GM12878 (cell line): ENCODE results near the gene ZNF121. TPM values are rescaled to one million over a fixed set of nuclear protein-coding genes. Genes with fewer than 3 reads are reported as not detected.

ENCODE experiments used
- BRCA1 ChIP-seq: IDR thresholded peaks from 2 replicates; pipeline ENCODE4 v1.6.1; 2011; ENCODE audit warnings: low read depth, low read length, improper control_type of control experiment
- CBX3 ChIP-seq: fragments of 200-600 bp; sonication (generic); IDR thresholded peaks from 2 replicates; pipeline ENCODE4 v1.6.1; 2016; ENCODE audit warnings: low read depth, borderline replicate concordance
- CBX5 ChIP-seq: sonication (generic); IDR thresholded peaks from 2 replicates; pipeline ENCODE4 v1.6.1; 2016; ENCODE audit warnings: low read depth, moderate library complexity, mild to moderate bottlenecking, inconsistent platforms
- CREB1 ChIP-seq: IDR thresholded peaks from 2 replicates; pipeline ENCODE4 v1.6.1; 2012; ENCODE audit warnings: low read depth, mild to moderate bottlenecking, inconsistent platforms
- EED ChIP-seq: sonication (generic); IDR thresholded peaks from 2 replicates; pipeline ENCODE4 v1.6.1; 2016; ENCODE audit warnings: antibody characterized with exemption, low read depth
- HCFC1 ChIP-seq: fragments of 150-350 bp; IDR thresholded peaks from 2 replicates; pipeline ENCODE4 v1.6.1; 2014; ENCODE audit warnings: low read length
- MEF2A ChIP-seq: IDR thresholded peaks from 2 replicates; pipeline ENCODE4 v1.6.1; 2011; ENCODE audit warnings: low read depth, mild to moderate bottlenecking, low read length, moderate library complexity; ENCODE audit not compliant: insufficient read depth
- MTA2 ChIP-seq: fragments of 450-650 bp; IDR thresholded peaks from 2 replicates; pipeline ENCODE4 v1.6.1; 2016; ENCODE audit warnings: low read depth, mild to moderate bottlenecking, moderate library complexity
- NR2C1 ChIP-seq: fragments of 450-650 bp; IDR thresholded peaks from 2 replicates; pipeline ENCODE4 v1.6.1; 2017; ENCODE audit warnings: antibody characterized with exemption, mild to moderate bottlenecking, moderate library complexity
- POLR2AphosphoS2 ChIP-seq: IDR thresholded peaks from 2 replicates; pipeline ENCODE4 v1.6.1; 2011; ENCODE audit warnings: low read depth, mild to moderate bottlenecking, low read length, improper control_type of control experiment, moderate library complexity
- SMARCA5 ChIP-seq: fragments of 450-650 bp; IDR thresholded peaks from 2 replicates; pipeline ENCODE4 v1.6.1; 2017; ENCODE audit warnings: mild to moderate bottlenecking
- SPI1 ChIP-seq: IDR thresholded peaks from 2 replicates; pipeline ENCODE4 v1.6.1; 2011; ENCODE audit warnings: low read depth, mild to moderate bottlenecking, low read length, moderate library complexity, borderline replicate concordance; ENCODE audit not compliant: insufficient read depth
- SREBF1 ChIP-seq: IDR thresholded peaks from 2 replicates; pipeline ENCODE4 v1.6.1; 2012; ENCODE audit warnings: mild to moderate bottlenecking, low read length
- SUZ12 ChIP-seq: fragments of 200-600 bp; sonication (generic); IDR thresholded peaks from one replicate; pipeline ENCODE4 v1.6.1; 2018; ENCODE audit warnings: antibody characterized with exemption, mild to moderate bottlenecking; ENCODE audit not compliant: unreplicated experiment
- TCF12 ChIP-seq: IDR thresholded peaks from 2 replicates; pipeline ENCODE4 v1.6.1; 2011; ENCODE audit warnings: low read depth, mild to moderate bottlenecking, low read length
- ZZZ3 ChIP-seq: IDR thresholded peaks from 2 replicates; pipeline ENCODE4 v1.6.1; 2011; ENCODE audit warnings: low read depth; ENCODE audit not compliant: control insufficient read depth, insufficient read length
- polyA plus RNA-seq, 11 experiments: library from polyadenylated mRNA; depleted of rRNA in 4 of 11; unstranded in 6 of 11; stranded (reverse) in 5 of 11; fragments of >200 nt; fragmentation: Nextera tagmentation in 4 of 11; fragmentation: Illumina TruSeq in 1 of 11; extraction: Ambion mirVana in 4 of 11; extraction: Trizol in 1 of 11; gene quantifications; 1 replicate in 1 of 11; 2 replicates in 10 of 11; pipeline versions ENCODE4 v1.2.1 to v1.2.3, GENCODE V29; 2011 to 2016; ENCODE audit warnings: inconsistent platforms in 2 of 11, missing spikeins in 2 of 11, low read depth in 1 of 11
- total RNA-seq, 4 experiments: library from RNA; depleted of rRNA in 3 of 4; stranded (reverse); fragments of >200 nt in 3 of 4; fragmentation: Illumina TruSeq in 1 of 4; extraction: Trizol in 1 of 4; gene quantifications; 2 replicates each; pipeline versions ENCODE4 v1.2.1 to v1.2.3, GENCODE V29; 2013 to 2021
- TF ChIP-seq, protein P1 (sequence below): IDR thresholded peaks from 2 replicates; pipeline ENCODE4 v1.6.1; 2012; ENCODE audit warnings: mild to moderate bottlenecking, low read depth, low read length
- TF ChIP-seq, protein P2 (sequence below): IDR thresholded peaks from 2 replicates; pipeline ENCODE4 v1.6.1; 2011; ENCODE audit warnings: borderline replicate concordance, low read depth, mild to moderate bottlenecking, moderate library complexity, mixed read lengths, low read length; ENCODE audit not compliant: insufficient read depth; ENCODE audit errors: extremely low read length
- TF ChIP-seq, protein P3 (sequence below): fragments of 450-650 bp; IDR thresholded peaks from 2 replicates; pipeline ENCODE4 v1.6.1; 2017; ENCODE audit warnings: mild to moderate bottlenecking
- TF ChIP-seq, protein P4 (sequence below): fragments of 450-650 bp; IDR thresholded peaks from 2 replicates; pipeline ENCODE4 v1.6.1; 2018; ENCODE audit warnings: mild to moderate bottlenecking, low read depth, moderate library complexity; ENCODE audit not compliant: partially characterized antibody

ZNF121 gene
- total and polyA plus RNA-seq, 10 of the 15 experiments (the other 5 are each of a cell fraction or from before 2014, with no cell fraction given), result 4.8 to 75.0 (median 17.7) TPM

DNA sequence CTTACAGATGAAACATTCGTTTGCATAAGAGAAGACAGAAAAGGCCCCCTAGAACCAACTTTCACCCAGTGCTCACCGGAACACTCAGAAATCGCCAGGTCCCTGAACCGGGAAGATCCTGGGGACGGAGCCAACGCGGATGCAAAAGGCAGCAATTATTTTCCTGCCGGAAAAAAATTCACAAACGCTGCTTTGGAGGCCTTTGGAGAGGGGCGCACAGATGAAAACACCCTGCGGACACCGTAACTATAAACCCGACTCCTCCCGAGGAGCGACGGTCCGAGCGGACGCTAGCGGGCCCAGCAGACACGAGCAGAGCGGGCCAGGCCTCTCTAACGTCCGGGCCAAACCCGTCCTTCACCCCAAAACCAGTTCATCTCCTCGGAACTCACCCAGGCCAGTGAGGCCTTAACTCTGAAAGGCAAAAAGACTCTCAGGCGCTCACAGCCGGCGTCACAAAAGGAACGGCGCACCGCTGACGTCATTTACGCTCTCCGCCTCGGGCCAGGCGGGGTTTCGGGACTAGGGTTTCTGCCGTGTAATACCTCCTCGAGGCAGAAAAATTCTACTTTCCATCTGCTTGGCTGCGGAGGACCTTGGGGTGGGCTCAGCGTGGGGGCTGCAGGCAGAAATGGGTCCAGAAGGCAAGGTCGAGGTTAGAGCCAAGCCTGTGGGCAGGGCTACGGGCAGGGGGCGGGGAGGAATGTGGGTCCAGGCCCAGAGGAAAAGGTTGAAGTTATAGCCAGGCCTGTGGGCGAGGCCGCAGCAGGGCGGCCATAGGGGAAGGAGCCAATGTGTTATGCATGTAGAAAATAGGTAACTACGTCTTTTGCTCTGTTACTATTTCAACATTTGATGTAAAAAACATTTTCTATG lies 45.9 kb downstream of the ZNF121 start, which contains the start of gene ZNF426 (continued):
- TF ChIP-seq, protein P1, sequence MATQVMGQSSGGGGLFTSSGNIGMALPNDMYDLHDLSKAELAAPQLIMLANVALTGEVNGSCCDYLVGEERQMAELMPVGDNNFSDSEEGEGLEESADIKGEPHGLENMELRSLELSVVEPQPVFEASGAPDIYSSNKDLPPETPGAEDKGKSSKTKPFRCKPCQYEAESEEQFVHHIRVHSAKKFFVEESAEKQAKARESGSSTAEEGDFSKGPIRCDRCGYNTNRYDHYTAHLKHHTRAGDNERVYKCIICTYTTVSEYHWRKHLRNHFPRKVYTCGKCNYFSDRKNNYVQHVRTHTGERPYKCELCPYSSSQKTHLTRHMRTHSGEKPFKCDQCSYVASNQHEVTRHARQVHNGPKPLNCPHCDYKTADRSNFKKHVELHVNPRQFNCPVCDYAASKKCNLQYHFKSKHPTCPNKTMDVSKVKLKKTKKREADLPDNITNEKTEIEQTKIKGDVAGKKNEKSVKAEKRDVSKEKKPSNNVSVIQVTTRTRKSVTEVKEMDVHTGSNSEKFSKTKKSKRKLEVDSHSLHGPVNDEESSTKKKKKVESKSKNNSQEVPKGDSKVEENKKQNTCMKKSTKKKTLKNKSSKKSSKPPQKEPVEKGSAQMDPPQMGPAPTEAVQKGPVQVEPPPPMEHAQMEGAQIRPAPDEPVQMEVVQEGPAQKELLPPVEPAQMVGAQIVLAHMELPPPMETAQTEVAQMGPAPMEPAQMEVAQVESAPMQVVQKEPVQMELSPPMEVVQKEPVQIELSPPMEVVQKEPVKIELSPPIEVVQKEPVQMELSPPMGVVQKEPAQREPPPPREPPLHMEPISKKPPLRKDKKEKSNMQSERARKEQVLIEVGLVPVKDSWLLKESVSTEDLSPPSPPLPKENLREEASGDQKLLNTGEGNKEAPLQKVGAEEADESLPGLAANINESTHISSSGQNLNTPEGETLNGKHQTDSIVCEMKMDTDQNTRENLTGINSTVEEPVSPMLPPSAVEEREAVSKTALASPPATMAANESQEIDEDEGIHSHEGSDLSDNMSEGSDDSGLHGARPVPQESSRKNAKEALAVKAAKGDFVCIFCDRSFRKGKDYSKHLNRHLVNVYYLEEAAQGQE, result no peak
- TF ChIP-seq BRCA1 (no peak), CBX3 (no peak), SREBF1 (no peak), POLR2AphosphoS2 (no peak), SPI1 (no peak), CREB1 (peak; percentile 100), SMARCA5 (no peak), MEF2A (no peak), NR2C1 (no peak), TCF12 (no peak), ZZZ3 (no peak), MTA2 (no peak), CBX5 (peak; percentile 44; the same call in 1 of the 2 replicates), EED (no peak), SUZ12 (no peak), HCFC1 (peak; percentile 64)
- TF ChIP-seq, protein P2, sequence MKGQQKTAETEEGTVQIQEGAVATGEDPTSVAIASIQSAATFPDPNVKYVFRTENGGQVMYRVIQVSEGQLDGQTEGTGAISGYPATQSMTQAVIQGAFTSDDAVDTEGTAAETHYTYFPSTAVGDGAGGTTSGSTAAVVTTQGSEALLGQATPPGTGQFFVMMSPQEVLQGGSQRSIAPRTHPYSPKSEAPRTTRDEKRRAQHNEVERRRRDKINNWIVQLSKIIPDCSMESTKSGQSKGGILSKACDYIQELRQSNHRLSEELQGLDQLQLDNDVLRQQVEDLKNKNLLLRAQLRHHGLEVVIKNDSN, result no peak
- TF ChIP-seq, protein P3, sequence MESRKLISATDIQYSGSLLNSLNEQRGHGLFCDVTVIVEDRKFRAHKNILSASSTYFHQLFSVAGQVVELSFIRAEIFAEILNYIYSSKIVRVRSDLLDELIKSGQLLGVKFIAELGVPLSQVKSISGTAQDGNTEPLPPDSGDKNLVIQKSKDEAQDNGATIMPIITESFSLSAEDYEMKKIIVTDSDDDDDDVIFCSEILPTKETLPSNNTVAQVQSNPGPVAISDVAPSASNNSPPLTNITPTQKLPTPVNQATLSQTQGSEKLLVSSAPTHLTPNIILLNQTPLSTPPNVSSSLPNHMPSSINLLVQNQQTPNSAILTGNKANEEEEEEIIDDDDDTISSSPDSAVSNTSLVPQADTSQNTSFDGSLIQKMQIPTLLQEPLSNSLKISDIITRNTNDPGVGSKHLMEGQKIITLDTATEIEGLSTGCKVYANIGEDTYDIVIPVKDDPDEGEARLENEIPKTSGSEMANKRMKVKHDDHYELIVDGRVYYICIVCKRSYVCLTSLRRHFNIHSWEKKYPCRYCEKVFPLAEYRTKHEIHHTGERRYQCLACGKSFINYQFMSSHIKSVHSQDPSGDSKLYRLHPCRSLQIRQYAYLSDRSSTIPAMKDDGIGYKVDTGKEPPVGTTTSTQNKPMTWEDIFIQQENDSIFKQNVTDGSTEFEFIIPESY, result no peak
- TF ChIP-seq, protein P4, sequence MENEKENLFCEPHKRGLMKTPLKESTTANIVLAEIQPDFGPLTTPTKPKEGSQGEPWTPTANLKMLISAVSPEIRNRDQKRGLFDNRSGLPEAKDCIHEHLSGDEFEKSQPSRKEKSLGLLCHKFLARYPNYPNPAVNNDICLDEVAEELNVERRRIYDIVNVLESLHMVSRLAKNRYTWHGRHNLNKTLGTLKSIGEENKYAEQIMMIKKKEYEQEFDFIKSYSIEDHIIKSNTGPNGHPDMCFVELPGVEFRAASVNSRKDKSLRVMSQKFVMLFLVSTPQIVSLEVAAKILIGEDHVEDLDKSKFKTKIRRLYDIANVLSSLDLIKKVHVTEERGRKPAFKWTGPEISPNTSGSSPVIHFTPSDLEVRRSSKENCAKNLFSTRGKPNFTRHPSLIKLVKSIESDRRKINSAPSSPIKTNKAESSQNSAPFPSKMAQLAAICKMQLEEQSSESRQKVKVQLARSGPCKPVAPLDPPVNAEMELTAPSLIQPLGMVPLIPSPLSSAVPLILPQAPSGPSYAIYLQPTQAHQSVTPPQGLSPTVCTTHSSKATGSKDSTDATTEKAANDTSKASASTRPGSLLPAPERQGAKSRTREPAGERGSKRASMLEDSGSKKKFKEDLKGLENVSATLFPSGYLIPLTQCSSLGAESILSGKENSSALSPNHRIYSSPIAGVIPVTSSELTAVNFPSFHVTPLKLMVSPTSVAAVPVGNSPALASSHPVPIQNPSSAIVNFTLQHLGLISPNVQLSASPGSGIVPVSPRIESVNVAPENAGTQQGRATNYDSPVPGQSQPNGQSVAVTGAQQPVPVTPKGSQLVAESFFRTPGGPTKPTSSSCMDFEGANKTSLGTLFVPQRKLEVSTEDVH, result no peak
